Muscle layer of duodenum (tissue), 2 donors: ENCODE data around the gene HSPBP1.
A peak's percentile ranks its signal among the peaks of the same experiment; 100 is the strongest.

Experiments used
- H3K27ac ChIP-seq: one replicate; pipeline ENCODE4 v1.7.0; 2013; ENCODE audit warnings: mild to moderate bottlenecking, low read length
- H3K27me3 ChIP-seq: one replicate; pipeline ENCODE4 v1.7.0; 2013; ENCODE audit warnings: low read depth, mild to moderate bottlenecking, control low read depth, low read length
- H3K36me3 ChIP-seq, 2 donors: one replicate each; pipeline ENCODE4 v1.7.0; 2013; ENCODE audit warnings: low read length in 2 of 2, control low read depth in 1 of 2, mild to moderate bottlenecking in 1 of 2; ENCODE audit not compliant: insufficient read depth in 2 of 2, control insufficient read depth in 1 of 2
- H3K4me1 ChIP-seq, 2 donors: one replicate each; pipeline ENCODE4 v1.7.0; 2013; ENCODE audit warnings: low read length in 2 of 2, mild to moderate bottlenecking in 2 of 2, control low read depth in 1 of 2, moderate library complexity in 1 of 2; ENCODE audit not compliant: insufficient read depth in 2 of 2, control insufficient read depth in 1 of 2
- H3K4me3 ChIP-seq, 2 donors: one replicate each; pipeline ENCODE4 v1.7.0; 2013; ENCODE audit warnings: low read length in 2 of 2, low read depth in 1 of 2, mild to moderate bottlenecking in 1 of 2
- H3K9me3 ChIP-seq, 2 donors: one replicate each; pipeline ENCODE4 v1.7.0; 2013; ENCODE audit warnings: low read length in 2 of 2, control low read depth in 1 of 2, mild to moderate bottlenecking in 1 of 2; ENCODE audit not compliant: control insufficient read depth in 1 of 2
- donor health status: healthy.

The HSPBP1 gene

DNA sequence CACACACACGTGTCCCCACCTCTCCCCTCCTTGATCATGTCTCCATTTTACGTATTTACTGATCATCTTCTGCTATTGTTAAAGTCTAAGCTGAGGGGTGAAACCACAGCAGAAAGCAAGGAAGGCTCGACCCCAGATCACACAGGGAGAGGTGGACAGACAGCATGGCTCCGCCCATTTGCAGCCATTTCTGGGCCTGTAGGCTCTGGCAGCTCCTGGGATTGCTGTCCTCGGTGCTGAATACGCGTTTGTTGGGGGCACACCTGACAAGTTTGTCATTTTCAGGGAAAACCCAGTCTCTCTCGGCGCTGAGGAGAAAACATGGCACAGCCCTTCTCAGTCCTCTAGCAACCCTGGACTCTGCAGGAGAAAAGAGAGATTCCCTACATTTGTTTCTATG lies 59.4 kb downstream of the HSPBP1 start:
- H3K36me3 ChIP-seq = peaks cover 4 to 9% of the 10 kb centered on the region in 2 donors
- no peaks in the 10 kb centered on the region for H3K27me3 ChIP-seq
- H3K27ac ChIP-seq = no peak overlapping the region
- peaks cover 0 to 7% of the 10 kb centered on the region in 2 donors for H3K4me1 ChIP-seq
- H3K4me3 ChIP-seq = no peak overlapping the region
- H3K9me3 ChIP-seq = peaks cover 0 to 3% of the 10 kb centered on the region in 2 donors

DNA sequence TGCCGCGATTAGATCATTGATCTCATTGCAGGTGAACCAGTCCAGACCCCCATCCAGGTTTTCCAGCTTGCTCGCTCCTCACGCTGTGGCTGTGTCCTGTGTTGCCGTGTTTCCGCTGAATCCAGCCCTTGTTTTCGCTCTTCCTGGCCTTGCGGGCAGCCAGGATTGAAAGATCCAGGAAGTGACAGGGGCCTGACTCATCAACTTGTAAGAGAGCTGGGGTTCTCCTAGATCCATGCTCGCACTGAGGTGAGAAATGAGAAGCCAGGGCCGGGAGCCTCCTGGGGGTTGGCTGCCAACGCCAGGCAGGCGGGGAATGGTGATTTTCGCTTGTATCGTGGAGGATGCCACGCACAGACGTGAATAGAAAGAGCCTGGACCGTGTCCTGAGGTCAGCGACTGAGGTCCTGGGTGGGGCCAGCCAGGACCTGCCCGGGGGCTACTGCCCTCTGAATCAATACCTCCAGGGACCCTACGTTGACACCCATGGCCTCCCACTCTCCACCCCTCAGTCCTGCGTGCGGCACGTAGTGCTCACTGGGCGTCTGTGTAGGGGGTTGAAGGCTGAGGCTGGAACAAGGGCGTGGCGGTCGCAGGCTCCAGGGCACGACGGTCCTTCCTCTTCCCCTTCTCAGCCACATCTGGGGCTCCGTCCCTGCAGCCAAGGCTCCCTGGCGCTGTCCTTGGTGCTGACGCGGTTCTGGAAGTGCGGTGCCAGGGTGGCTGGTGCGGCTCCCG lies 63.3 kb downstream of the HSPBP1 start:
- H3K36me3 ChIP-seq = no peaks in the 10 kb centered on the region
- peaks cover 0 to 9% of the 10 kb centered on the region in 2 donors for H3K9me3 ChIP-seq
- no peaks in the 10 kb centered on the region for H3K27me3 ChIP-seq
- peak overlapping the region; percentile 51 for H3K27ac ChIP-seq
- peak overlapping the region; percentile 53 to 58 for H3K4me3 ChIP-seq
- peaks cover 0 to 7% of the 10 kb centered on the region in 2 donors for H3K4me1 ChIP-seq

DNA sequence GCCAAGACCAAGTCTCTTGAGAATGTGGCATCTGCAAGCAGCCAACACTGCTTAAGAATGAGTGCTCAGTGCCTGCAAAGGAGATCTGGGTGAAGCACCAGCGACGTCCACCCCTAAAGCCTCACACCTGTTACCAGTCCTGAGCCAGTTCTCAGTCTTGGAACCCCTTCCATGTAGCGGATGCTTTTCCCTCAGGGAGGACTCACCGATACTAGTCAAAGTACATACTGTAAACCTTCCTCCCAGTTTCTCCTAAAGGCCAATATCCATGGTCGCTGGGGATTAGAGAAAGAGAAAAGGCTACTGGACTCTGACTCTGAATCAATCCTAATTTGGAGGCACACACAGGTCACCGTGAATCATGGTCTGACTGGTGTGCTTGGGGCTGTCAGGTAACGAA lies 66.4 kb downstream of the HSPBP1 start:
- Histone ChIP-seq H3K9me3 (peaks cover 0 to 7% of the 10 kb centered on the region in 2 donors), H3K4me1 (peaks cover 0 to 11% of the 10 kb centered on the region in 2 donors), H3K4me3 (no peak overlapping the region), H3K27ac (no peak overlapping the region), H3K36me3 (no peaks in the 10 kb centered on the region), H3K27me3 (no peaks in the 10 kb centered on the region)

DNA sequence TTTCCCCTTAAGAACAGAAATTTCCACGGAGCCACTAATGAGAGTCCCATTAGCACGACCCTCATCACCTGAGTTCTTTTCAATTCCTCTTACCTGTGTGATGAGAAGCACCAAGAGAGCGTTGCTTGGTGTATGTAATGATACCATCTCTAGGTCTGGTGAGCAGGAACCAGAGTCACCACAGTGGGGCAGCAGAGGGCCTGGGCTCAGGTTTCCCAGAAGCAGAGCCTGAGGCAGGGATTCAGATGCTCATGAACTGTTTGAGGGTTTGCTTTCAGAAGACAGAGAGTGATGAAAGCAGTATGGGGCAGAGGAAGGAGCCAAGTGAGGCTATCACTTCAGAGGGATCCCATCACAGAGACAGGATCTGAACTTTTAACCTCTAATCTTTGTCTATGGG lies 67.5 kb downstream of the HSPBP1 start:
- Histone ChIP-seq H3K4me3 (no peak overlapping the region), H3K9me3 (peaks cover 0 to 7% of the 10 kb centered on the region in 2 donors), H3K4me1 (peaks cover 0 to 12% of the 10 kb centered on the region in 2 donors), H3K36me3 (no peaks in the 10 kb centered on the region), H3K27ac (no peak overlapping the region), H3K27me3 (no peaks in the 10 kb centered on the region)
